H1 (cell line): ENCODE data around the gene RCOR2. TPM values are rescaled to one million over a fixed set of nuclear protein-coding genes. Genes with fewer than 3 reads are reported as not detected.
A peak's percentile ranks its signal among the peaks of the same experiment; 100 is the strongest.

Source experiments
- CTCF ChIA-PET: fragments of 300-600 bp; sonication (Branson Sonifier 250); formaldehyde crosslinking; loops from one replicate; lab custom pipeline; 2021; ENCODE audit not compliant: partially characterized antibody; lab: Charles Lee
- POLR2A ChIA-PET: fragments of 300-600 bp; sonication (Branson Sonifier 250); formaldehyde crosslinking; loops from one replicate; lab custom pipeline; 2021; ENCODE audit warnings: inconsistent platforms; ENCODE audit not compliant: partially characterized antibody; lab: Charles Lee
- DNase-seq, 2 experiments: peaks; one replicate each; pipeline versions ENCODE4 v3.0.0 to v3.0.0-alpha.2; 2010 to 2022; ENCODE audit warnings: low spot score in 2 of 2, low read depth in 1 of 2, mixed read lengths in 1 of 2
- FAIRE-seq: peaks from 2 replicates; lab custom pipeline; 2011; peaks lifted over from hg19 to GRCh38; lab: Jason Lieb, UNC
- H2AFZ ChIP-seq: 2 replicates; pipeline ENCODE4 v1.8.1; 2012; ENCODE audit warnings: low read length, inconsistent platforms
- H2AK5ac ChIP-seq: 2 replicates; pipeline ENCODE4 v1.6.1; 2013; ENCODE audit warnings: low read depth, low read length
- H2BK120ac ChIP-seq: replicated peaks from 2 replicates; pipeline ENCODE3; 2013; ENCODE audit warnings: low read depth, low read length, inconsistent platforms
- H2BK12ac ChIP-seq: 2 replicates; pipeline ENCODE4 v1.6.1; 2013; ENCODE audit warnings: low read depth, low read length
- H2BK15ac ChIP-seq: 2 replicates; pipeline ENCODE4 v1.6.1; 2013; ENCODE audit warnings: low read length
- H2BK20ac ChIP-seq: 2 replicates; pipeline ENCODE4 v1.6.1; 2013; ENCODE audit warnings: low read length
- H2BK5ac ChIP-seq: 2 replicates; pipeline ENCODE4 v1.6.1; 2013; ENCODE audit warnings: low read depth, low read length
- H3K14ac ChIP-seq: 2 replicates; pipeline ENCODE4 v1.6.1; 2013; ENCODE audit warnings: inconsistent platforms; ENCODE audit not compliant: insufficient read length
- H3K18ac ChIP-seq: 2 replicates; pipeline ENCODE4 v1.6.1; 2013; ENCODE audit warnings: low read length; ENCODE audit errors: extremely low read depth
- H3K23ac ChIP-seq: 2 replicates; pipeline ENCODE4 v1.6.1; 2013; ENCODE audit warnings: inconsistent platforms; ENCODE audit not compliant: insufficient read length
- H3K23me2 ChIP-seq: 2 replicates; pipeline ENCODE4 v1.6.1; 2013; ENCODE audit warnings: low read depth, low read length
- H3K27ac ChIP-seq: 2 replicates; pipeline ENCODE4 v1.6.1; 2011; ENCODE audit warnings: low read depth, low read length, inconsistent platforms
- H3K27me3 ChIP-seq, 4 experiments: replicated peaks in 1 of 4; 1 replicate in 1 of 4; 2 replicates in 3 of 4; pipeline versions ENCODE4 v1.6.1 to v1.8.1; 2011 to 2013; ENCODE audit warnings: low read length in 3 of 4, mild to moderate bottlenecking in 3 of 4, inconsistent platforms in 2 of 4, mixed read lengths in 2 of 4, moderate library complexity in 1 of 4; ENCODE audit not compliant: control insufficient read depth in 3 of 4, insufficient read depth in 3 of 4; ENCODE audit errors: extremely low read depth in 1 of 4
- H3K36me3 ChIP-seq, 4 experiments: 2 replicates each; pipeline versions ENCODE4 v1.6.1 to v1.8.1; 2011 to 2013; ENCODE audit warnings: mild to moderate bottlenecking in 4 of 4, low read length in 3 of 4, moderate library complexity in 2 of 4, control low read depth in 1 of 4, inconsistent platforms in 1 of 4; ENCODE audit not compliant: insufficient read depth in 4 of 4, control insufficient read depth in 2 of 4
- H3K4ac ChIP-seq: replicated peaks from 2 replicates; pipeline ENCODE3; 2013; ENCODE audit warnings: low read length, low read depth, mixed read lengths, inconsistent platforms; ENCODE audit not compliant: insufficient read length
- H3K4me1 ChIP-seq, 4 experiments: replicated peaks in 1 of 4; 1 replicate in 1 of 4; 2 replicates in 3 of 4; pipeline versions ENCODE4 v1.6.1 to v1.8.1; 2011 to 2013; ENCODE audit warnings: low read length in 3 of 4, inconsistent platforms in 2 of 4, mixed read lengths in 1 of 4; ENCODE audit not compliant: insufficient read depth in 4 of 4, control insufficient read depth in 3 of 4
- H3K4me2 ChIP-seq, 2 experiments: 2 replicates each; pipeline versions ENCODE4 v1.6.1 to v1.8.1; 2011 to 2013; ENCODE audit warnings: low read depth in 2 of 2, low read length in 2 of 2, control low read depth in 1 of 2, inconsistent platforms in 1 of 2, mild to moderate bottlenecking in 1 of 2; ENCODE audit not compliant: insufficient read depth in 1 of 2
- H3K4me3 ChIP-seq, 4 experiments: fragments of 200-600, 300-600 bp in 1 of 4; sonication (generic), shearing (Covaris generic), sonication (Bioruptor Twin) in 1 of 4; 2 replicates each; pipeline versions ENCODE4 v1.5.1 to v1.8.1; 2011 to 2016; ENCODE audit warnings: low read length in 4 of 4, low read depth in 3 of 4, control low read depth in 2 of 4, inconsistent platforms in 2 of 4, mild to moderate bottlenecking in 2 of 4, mixed read lengths in 1 of 4, moderate library complexity in 1 of 4; ENCODE audit not compliant: insufficient read depth in 2 of 4; ENCODE audit errors: extremely low read depth in 1 of 4
- H3K56ac ChIP-seq: replicated peaks from 2 replicates; pipeline ENCODE3; 2013; ENCODE audit warnings: low read depth, mild to moderate bottlenecking, mixed read lengths, low read length, inconsistent platforms; ENCODE audit not compliant: insufficient read length
- H3K79me1 ChIP-seq: 2 replicates; pipeline ENCODE4 v1.6.1; 2013; ENCODE audit warnings: low read depth, low read length, control low read depth
- H3K79me2 ChIP-seq, 2 experiments: 2 replicates each; pipeline versions ENCODE4 v1.6.1 to v1.8.1; 2012 to 2013; ENCODE audit warnings: low read length in 2 of 2, mild to moderate bottlenecking in 2 of 2, inconsistent platforms in 1 of 2; ENCODE audit not compliant: insufficient read depth in 2 of 2, control insufficient read depth in 1 of 2
- H3K9ac ChIP-seq, 4 experiments: replicated peaks in 1 of 4; 1 replicate in 1 of 4; 2 replicates in 3 of 4; pipeline versions ENCODE4 v1.6.1 to v1.8.1; 2011 to 2013; ENCODE audit warnings: low read depth in 3 of 4, low read length in 3 of 4, control low read depth in 2 of 4, mild to moderate bottlenecking in 2 of 4, moderate library complexity in 2 of 4, inconsistent platforms in 1 of 4; ENCODE audit errors: extremely low read depth in 1 of 4
- H3K9me3 ChIP-seq, 2 experiments: 2 replicates each; pipeline versions ENCODE4 v1.6.1 to v1.8.1; 2012 to 2013; ENCODE audit warnings: mild to moderate bottlenecking in 2 of 2, moderate library complexity in 2 of 2, control low read depth in 1 of 2, inconsistent platforms in 1 of 2, low read depth in 1 of 2, low read length in 1 of 2, mixed read lengths in 1 of 2; ENCODE audit not compliant: insufficient read depth in 2 of 2
- H4K20me1 ChIP-seq, 2 experiments: replicated peaks in 1 of 2; 2 replicates each; pipeline versions ENCODE3 to v1.8.1; 2011 to 2013; ENCODE audit warnings: inconsistent platforms in 2 of 2, low read length in 2 of 2, mild to moderate bottlenecking in 1 of 2; ENCODE audit not compliant: insufficient read depth in 2 of 2, control insufficient read depth in 1 of 2
- H4K5ac ChIP-seq: 2 replicates; pipeline ENCODE4 v1.6.1; 2013; ENCODE audit warnings: low read length, low read depth, mixed read lengths, inconsistent platforms; ENCODE audit not compliant: insufficient read length
- H4K8ac ChIP-seq: 2 replicates; pipeline ENCODE4 v1.8.0; 2013; ENCODE audit warnings: mild to moderate bottlenecking, moderate library complexity, low read length, inconsistent platforms; ENCODE audit not compliant: insufficient read depth; ENCODE audit errors: extremely low read depth
- H4K91ac ChIP-seq: replicated peaks from 2 replicates; pipeline ENCODE3; 2013; ENCODE audit warnings: low read length, mixed read lengths, inconsistent platforms; ENCODE audit not compliant: insufficient read length
- CBX5 ChIP-seq: fragments of 300-800, 300-1000 bp; sonication (generic); IDR thresholded peaks from 2 replicates; pipeline ENCODE4 v1.7.1; 2016; ENCODE audit warnings: antibody characterized with exemption, low read length, low read depth
- FOSL1 ChIP-seq: IDR thresholded peaks from 2 replicates; pipeline ENCODE4 v1.6.1; 2011; ENCODE audit warnings: mild to moderate bottlenecking, low read depth, low read length, moderate library complexity; ENCODE audit not compliant: insufficient read depth
- MAX ChIP-seq: IDR thresholded peaks from 2 replicates; pipeline ENCODE4 v1.6.1; 2012; ENCODE audit warnings: inconsistent platforms
- RAD21 ChIP-seq, 2 experiments: IDR thresholded peaks in 1 of 2; conservative IDR thresholded peaks in 1 of 2; 2 replicates each; pipeline ENCODE4 v1.6.1; 2011; ENCODE audit warnings: low read depth in 2 of 2, low read length in 2 of 2, improper control_type of control experiment in 1 of 2, inconsistent platforms in 1 of 2, mild to moderate bottlenecking in 1 of 2, moderate library complexity in 1 of 2
- SIX5 ChIP-seq: IDR thresholded peaks from 2 replicates; pipeline ENCODE4 v1.6.1; 2011; ENCODE audit warnings: mild to moderate bottlenecking, low read depth, low read length
- TEAD4 ChIP-seq: IDR thresholded peaks from 2 replicates; pipeline ENCODE4 v1.6.1; 2012; ENCODE audit warnings: low read depth, low read length, inconsistent platforms, mixed read lengths
- YY1 ChIP-seq: IDR thresholded peaks from 2 replicates; pipeline ENCODE4 v1.6.1; 2011; ENCODE audit warnings: low read depth, mild to moderate bottlenecking, low read length
- WGBS, 2 experiments: shearing (Covaris generic) in 1 of 2; methylation state at CpG; one replicate each; pipeline versions ENCODE4 v1.1.6 to v1.1.7; 2013 to 2015; ENCODE audit warnings: low lambda C conversion rate in 2 of 2, mixed read lengths in 2 of 2, inconsistent platforms in 1 of 2, low coverage in 1 of 2, missing lambda C conversion rate in 1 of 2; ENCODE audit not compliant: insufficient replicate concordance in 2 of 2, insufficient coverage in 1 of 2, insufficient read length in 1 of 2; ENCODE audit errors: extremely low coverage in 1 of 2, missing lambda C conversion rate in 1 of 2; 5-methylcytosine and 5-hydroxymethylcytosine counted together
- polyA plus RNA-seq, 7 experiments: library from polyadenylated mRNA; depleted of rRNA in 3 of 7; stranded (reverse) in 5 of 7; unstranded in 2 of 7; fragments of >200 nt in 5 of 7; fragments of 200-250 nt in 2 of 7; gene quantifications; 1 replicate in 5 of 7; 2 replicates in 1 of 7; 4 replicates in 1 of 7; pipeline versions ENCODE4 v1.2.1 to v1.2.3, GENCODE V29; 2011 to 2013; ENCODE audit warnings: missing spikeins in 2 of 7, mixed read lengths in 2 of 7
- total RNA-seq: library from RNA; stranded (reverse); fragmentation: NEBNext Ultra II Directional; extraction: Animal tissue kit (Norgen Biotek cat#: 25700); gene quantifications from 2 replicates; pipeline ENCODE4 v1.2.1, GENCODE V29; 2021
- TF ChIP-seq, protein P1 (sequence below), 3 experiments: IDR thresholded peaks; 1 replicate in 2 of 3; 2 replicates in 1 of 3; pipeline versions ENCODE4 v1.5.1 to v1.6.1; 2011; ENCODE audit warnings: low read length in 3 of 3, mild to moderate bottlenecking in 3 of 3, inconsistent platforms in 2 of 3, low read depth in 1 of 3, moderate library complexity in 1 of 3; ENCODE audit not compliant: insufficient read depth in 1 of 3; ENCODE audit errors: control extremely low read depth in 1 of 3

The RCOR2 gene
- total and polyA plus RNA-seq, 2 of the 8 experiments (the other 6 are each of a cell fraction or from before 2014, with no cell fraction given) = 54.6 to 78.0 TPM

DNA sequence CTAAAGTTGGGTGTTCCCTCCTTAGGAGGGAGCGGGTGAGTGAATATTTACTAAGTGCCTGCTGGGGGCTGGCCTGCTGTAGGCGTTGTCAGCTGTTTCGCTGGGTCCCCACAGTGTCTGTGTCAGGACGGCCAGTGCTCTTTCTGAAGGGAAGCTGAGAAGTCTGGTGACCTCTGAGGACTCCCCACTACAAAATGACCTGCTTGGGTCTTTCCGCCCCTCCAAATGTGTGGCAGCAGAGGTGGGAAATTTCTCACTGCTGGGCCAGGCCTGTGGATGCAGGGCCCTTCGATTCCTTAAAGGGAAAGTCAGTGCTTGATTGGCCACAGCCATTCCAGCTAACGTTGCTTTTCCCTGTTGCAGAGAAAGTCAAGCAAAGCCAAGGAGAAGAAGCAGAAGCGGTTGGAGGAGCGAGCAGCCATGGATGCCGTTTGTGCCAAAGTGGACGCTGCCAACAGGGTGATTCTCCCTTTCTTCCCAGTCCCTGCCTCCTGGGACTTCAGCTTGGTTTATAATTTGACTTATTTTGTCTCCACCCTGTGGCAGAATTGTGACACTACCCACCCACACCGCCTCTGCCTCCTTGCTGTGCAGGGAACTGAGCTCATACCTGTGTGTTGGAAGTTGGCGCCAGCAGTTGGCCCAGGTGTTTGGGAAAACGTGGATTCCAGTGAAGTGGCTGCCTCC lies 28.7 kb upstream of the RCOR2 start:
- H4K8ac ChIP-seq = no peak overlapping the region
- no peak overlapping the region for H2AFZ ChIP-seq
- no peak overlapping the region for H3K23ac ChIP-seq
- no peak overlapping the region for H2AK5ac ChIP-seq
- no peak overlapping the region for H4K91ac ChIP-seq
- no peak overlapping the region for H4K5ac ChIP-seq
- no peak overlapping the region for H2BK12ac ChIP-seq
- no peak overlapping the region for H3K27ac ChIP-seq
- H3K9ac ChIP-seq = no peak overlapping the region
- 0 out of 4 replicates have a peak overlapping the region, but pooled peaks of 1 of the 2 experiments have one; percentile 3 for H3K4me2 ChIP-seq
- H3K4ac ChIP-seq = no peak overlapping the region
- H2BK5ac ChIP-seq = no peak overlapping the region
- ChIA-PET POLR2A (interaction anchor here (0.9 to 2.6 kb wide), 14 partner anchors 14 to 108 kb away, joined by 3 to 15 read pairs (median 4); partner anchors contain the start of genes MARK2 and RCOR2), CTCF (interaction anchor here (0.7 to 6.3 kb wide), 42 partner anchors 9 to 284 kb away, joined by 3 to 51 read pairs (median 4); partner anchors contain the start of gene RCOR2)
- H3K4me3 ChIP-seq = no peak overlapping the region
- H3K18ac ChIP-seq = no peak overlapping the region
- no peak overlapping the region for H2BK15ac ChIP-seq
- H3K4me1 ChIP-seq = no peaks in the 10 kb centered on the region; a peak in 1 of 7 replicates
- H3K79me1 ChIP-seq = peaks cover 3% of the 10 kb centered on the region; the same call in 1 of the 2 replicates
- no peaks in the 10 kb centered on the region for H3K9me3 ChIP-seq
- no peak overlapping the region for H2BK20ac ChIP-seq
- H3K14ac ChIP-seq = no peak overlapping the region
- WGBS, 2 experiments = 70% methylated on average over 14 of the region's 14 CpGs; no CpG with 5 or more reads in 1 of the 2 experiments
- H4K20me1 ChIP-seq = peaks cover 8 to 15% of the 10 kb centered on the region in 2 experiments
- TF ChIP-seq CBX5 (no peak), MAX (no peak), FOSL1 (no peak), YY1 (peak; percentile 63), RAD21 (IDR thresholded peaks at IDR 0.05 in 1 of 2, conservative IDR thresholded peaks at IDR 0.05 in 1 of 2; ENCODE audit: low read depth in 2 of 2, low read length in 2 of 2) (peak; percentile 73 to 77), SIX5 (no peak), TEAD4 (peak; percentile 40; the same call in 1 of the 2 replicates)
- TF ChIP-seq, protein P1, sequence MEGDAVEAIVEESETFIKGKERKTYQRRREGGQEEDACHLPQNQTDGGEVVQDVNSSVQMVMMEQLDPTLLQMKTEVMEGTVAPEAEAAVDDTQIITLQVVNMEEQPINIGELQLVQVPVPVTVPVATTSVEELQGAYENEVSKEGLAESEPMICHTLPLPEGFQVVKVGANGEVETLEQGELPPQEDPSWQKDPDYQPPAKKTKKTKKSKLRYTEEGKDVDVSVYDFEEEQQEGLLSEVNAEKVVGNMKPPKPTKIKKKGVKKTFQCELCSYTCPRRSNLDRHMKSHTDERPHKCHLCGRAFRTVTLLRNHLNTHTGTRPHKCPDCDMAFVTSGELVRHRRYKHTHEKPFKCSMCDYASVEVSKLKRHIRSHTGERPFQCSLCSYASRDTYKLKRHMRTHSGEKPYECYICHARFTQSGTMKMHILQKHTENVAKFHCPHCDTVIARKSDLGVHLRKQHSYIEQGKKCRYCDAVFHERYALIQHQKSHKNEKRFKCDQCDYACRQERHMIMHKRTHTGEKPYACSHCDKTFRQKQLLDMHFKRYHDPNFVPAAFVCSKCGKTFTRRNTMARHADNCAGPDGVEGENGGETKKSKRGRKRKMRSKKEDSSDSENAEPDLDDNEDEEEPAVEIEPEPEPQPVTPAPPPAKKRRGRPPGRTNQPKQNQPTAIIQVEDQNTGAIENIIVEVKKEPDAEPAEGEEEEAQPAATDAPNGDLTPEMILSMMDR (IDR thresholded peaks at IDR 0.05; ENCODE audit: control extremely low read depth in 1 of 3, insufficient read depth in 1 of 3, low read depth in 1 of 3, low read length in 3 of 3) = peak; percentile 55 to 72 (median 72)
- DNase-seq (peak; percentile 27 to 72), FAIRE-seq (no peak)
- H3K36me3 ChIP-seq = peaks cover 6 to 18% (median 13%) of the 10 kb centered on the region in 4 experiments; a peak in 6 of 8 replicates
- H3K79me2 ChIP-seq = peaks cover 0 to 38% of the 10 kb centered on the region in 2 experiments
- no peaks in the 10 kb centered on the region for H3K23me2 ChIP-seq
- no peaks in the 10 kb centered on the region for H3K27me3 ChIP-seq
- no peak overlapping the region for H3K56ac ChIP-seq
- H2BK120ac ChIP-seq = no peak overlapping the region
